HG03095 (cell line): ENCODE results near the gene CTSD.

Experiments used
- ATAC-seq: cut with Tn5 transposase; IDR thresholded peaks from one replicate; pipeline ENCODE4 v1.9.1; 2021; ENCODE audit warnings: moderate library complexity; ENCODE audit not compliant: unreplicated experiment

The CTSD gene

GRCh38 chr11:1782831-1783724, 19.4 kb upstream of the CTSD start:
- ATAC-seq, result no peak

DNA sequence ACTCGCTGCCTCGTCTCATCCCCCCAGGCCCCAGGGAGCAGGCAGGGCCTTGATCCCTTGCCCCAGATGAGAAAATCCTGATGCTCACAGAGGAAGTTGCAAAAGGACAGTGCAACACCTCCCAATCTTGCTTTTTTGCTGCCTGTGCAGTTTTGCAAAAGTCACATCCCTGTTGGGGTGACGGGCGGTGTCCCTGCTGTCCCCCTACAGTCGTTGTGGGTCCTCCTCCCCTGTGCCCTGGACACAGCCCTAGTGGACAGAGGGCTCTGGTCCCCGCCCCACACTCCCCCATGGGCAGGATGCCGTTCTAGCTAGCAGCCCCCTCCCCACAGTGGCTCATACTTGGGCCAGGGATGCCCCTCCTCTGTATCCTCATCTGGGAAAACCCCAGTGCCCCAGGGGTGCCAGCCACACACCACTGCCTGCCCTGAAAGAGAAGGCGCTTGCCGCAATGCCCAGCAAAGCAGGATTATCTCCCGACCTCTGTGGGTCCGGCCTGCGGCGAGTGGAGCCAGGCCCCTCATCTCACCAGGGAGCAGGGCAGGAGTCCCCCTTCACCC, 18.4 kb upstream of the CTSD start:
- ATAC-seq, result no peak

DNA sequence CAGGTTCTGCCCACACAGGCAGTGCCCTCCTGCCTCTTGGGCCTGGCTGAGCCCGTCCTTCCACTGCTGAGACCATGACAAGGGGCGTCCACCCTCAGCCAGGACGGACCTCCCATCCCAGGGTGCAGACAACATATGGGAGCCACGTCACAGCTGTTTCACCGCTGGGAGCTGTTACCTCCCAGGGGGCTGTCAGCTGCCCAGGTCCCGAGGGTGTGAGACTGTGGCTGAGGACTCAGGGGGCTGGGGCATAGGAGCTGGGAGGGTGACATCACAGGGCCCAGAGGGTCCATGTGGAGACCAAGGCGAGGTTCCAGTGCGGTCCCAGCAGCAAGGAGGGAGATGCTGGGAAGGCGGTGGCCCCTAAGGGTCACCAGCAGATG, 17.9 kb upstream of the CTSD start:
- ATAC-seq, result no peak

GRCh38 chr11:1780700-1781592, 17.2 kb upstream of the CTSD start:
- no peak for ATAC-seq

DNA sequence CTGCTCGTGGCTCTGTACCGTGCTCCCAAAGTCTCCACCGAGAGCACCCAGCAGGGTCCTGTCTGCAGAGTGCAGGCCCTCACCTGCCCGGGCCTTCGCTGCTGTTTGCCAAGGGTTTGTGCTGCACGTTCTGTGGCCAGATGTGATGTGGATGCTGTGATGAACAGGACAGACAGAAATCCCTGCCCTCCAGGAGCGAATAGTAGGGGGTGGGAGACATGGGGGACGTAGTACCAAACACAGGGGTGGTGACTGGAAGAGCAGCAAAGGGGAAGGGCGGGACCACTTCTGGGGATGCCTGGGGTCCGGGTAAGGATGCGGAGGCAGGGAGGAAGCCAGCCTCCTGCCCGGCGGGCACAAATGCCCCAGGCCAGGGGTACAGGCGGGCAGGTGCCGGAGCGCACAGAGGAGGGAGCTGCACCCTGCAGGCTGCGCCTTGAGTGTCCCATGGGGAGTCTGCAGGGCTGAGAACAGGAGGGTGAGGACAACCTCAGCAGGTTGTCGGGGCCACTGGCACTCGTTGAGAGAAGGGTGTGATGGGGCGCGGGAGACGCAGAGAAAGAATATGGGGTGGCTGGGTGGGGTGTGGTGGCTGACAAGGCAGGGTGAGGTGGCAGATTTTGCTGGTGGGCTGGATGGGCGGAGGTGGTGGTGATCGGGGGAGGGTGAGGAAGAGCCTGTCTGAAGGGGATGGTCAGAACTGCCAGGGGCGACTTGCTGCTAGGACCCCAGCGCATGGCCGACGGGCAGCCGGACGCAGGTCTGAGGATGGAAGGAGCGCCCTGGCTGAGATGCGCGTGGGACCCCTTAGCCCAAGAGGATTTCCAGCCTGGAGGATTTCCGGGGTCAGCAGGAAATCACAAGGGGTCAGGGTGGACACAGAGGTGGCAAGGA, 16.3 kb upstream of the CTSD start:
- ATAC-seq, result no peak

DNA sequence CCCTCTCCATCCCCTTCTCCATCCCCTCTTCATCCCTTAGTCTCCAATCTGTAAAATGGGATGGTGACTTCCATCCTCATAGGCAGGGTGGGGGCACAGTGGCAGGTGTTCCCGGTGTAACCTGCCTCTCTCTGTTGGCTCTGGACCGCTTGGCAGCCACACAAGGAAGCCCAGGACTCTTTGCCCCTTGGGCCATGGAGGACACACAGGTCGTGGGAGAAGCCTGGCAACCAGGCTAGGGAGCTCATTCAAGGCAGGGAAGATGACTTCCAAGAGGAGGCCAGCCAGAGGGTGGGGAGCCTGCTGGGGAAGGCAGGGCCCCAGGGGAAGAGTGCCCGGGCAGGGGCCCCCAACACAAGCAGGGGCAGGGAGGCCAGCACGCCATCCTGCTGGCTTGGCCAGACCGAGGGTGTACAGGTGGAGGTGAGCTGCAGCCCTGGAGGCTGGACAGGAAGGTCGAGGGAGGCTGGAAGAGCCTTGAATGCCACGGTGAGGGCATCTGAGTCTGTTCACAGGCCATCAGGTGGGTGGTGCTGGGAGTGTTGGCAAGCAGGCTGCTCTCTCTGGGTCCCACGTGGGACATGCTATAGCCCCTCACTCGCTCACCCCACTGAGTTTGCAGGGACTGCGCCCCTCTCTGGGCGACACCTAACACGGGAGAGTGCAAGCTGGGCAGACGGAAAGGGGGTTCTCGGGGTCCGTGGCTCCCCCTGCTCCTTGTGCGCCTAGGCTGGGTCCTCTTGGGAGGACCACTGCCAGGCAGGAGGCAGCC, 15.5 kb upstream of the CTSD start:
- no peak for ATAC-seq

GRCh38 chr11:1778141-1778911, 14.6 kb upstream of the CTSD start:
- ATAC-seq, result no peak

- ATAC-seq, result no peak
These were observed 14.0 kb upstream of the CTSD start for GRCh38 chr11:1777737-1778136.

GRCh38 chr11:1776944-1777715, 13.4 kb upstream of the CTSD start:
- ATAC-seq, result no peak

- ATAC-seq, result no peak
These were observed 12.7 kb upstream of the CTSD start for GRCh38 chr11:1776331-1776851.

DNA sequence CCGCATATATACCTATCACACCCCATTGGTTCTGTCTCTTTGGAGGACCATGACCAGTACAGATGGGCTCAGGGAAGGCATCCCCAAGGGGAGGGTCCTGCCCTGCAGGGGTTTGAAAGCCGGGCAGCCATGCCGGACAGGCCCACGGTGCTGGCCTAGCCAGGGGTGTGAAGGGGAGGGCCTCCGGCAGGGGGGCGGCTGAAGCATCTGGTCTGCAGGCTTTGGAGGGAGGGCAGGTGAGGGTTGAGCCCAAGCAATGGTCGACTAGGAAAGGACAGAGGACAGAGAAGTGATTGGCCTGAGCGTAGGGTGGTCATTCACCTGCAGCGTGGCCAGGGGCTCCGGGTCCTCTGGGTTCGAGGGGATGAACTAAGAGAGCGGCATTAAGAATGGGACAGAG, 11.2 kb upstream of the CTSD start:
- ATAC-seq, result no peak

GRCh38 chr11:1773994-1774550, 10.3 kb upstream of the CTSD start:
- ATAC-seq, result no peak

DNA sequence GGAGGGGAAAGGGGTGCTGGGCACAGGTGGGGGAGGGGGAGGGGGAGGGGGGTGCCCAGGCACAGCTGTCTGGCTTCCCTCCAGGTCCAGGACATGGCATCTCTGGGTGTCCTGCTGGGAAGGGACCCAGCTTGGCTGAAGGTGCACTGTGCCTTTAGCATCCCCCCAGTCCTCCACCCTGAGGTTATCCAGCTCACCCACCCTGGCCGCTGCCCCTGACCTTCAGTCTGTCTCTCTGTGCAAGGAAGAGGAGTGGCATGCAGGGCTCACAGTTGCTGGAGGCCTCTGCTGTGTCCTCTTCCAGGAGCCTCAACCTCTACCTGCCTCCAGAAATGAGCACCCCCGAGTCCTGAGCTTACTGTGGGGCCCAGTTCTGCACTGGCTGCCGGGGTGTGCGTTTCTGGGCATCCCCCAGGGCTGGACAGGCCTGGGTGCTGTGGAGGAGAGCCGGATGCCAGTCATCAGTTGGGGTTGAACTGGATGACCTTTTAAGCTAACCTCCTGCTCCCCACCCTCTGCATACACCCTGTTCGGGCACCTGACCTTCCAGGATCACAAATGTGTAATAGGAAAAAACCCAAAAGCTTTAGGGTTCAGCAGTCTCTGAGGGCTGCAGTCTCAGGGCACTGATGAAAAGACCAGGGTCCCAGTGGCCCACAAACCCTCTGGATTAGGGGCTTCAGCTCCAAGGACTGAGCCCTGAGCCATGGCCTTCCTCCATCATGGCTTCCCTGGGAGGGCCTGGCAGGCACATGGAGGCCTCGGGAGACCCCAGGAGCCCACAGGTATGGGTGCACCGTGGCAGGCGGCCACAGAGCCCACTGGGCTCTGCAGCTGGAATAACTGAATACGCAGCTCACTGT, 9.6 kb upstream of the CTSD start:
- ATAC-seq, result no peak

DNA sequence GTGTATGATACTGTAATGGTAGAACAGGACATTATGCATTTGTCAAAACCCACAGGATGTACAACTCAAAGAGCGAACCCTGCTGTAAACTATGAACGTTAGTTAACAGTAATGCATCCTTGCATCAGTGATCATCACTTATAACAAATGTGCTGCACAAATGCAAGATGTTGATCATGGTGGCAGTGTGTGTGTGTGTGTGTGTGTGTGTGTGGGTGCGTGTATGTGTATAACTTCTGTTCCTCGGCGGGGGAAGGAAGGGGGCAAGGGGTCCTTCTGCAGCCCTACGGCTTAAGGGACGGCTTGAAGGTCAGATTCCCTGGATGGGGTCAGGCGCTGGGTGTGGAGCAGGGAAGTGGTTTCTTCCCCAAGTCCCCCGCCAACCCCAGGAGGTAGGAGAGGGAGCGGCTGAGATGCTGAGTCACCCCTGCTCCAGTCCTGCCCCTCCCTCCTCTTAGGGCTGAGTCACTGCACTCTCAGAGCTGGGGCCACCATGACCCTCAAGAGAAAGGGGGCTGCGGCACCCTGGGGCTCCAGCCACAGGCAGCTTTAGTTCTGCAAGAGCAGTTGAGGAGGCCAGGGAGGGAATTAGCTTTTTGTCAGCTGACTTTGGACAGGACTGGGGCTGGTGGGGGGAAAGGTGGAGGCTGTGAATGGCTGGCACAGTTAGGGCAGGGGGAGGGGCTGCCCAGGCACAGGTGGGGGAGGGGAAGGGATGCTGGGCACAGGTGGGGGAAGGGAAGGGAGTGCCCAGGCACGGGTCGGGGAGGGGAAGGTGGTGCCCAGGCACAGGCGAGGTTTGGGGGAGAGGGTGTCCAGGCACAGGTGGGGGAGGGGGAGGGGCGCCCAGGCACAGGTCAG, 8.8 kb upstream of the CTSD start:
- no peak for ATAC-seq

DNA sequence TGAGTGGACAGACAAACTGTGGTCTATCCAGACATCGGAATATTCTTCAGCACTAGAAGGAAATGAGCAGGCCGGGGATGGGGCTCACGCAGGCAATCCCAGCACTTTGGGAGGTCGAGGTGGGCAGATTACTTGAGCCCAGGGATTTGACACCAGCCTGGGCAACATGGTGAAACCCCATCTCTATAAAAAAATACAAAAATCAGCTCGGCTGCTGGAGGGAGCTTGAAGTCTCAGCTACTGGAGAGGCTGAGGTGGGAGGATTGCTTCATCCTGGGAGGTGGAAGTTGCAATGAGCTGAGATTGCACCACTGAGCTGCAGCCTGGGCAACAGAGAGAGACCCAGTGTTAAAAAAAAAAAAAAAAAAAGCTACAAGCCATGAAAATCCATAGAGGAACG, 8.0 kb upstream of the CTSD start:
- no peak for ATAC-seq

DNA sequence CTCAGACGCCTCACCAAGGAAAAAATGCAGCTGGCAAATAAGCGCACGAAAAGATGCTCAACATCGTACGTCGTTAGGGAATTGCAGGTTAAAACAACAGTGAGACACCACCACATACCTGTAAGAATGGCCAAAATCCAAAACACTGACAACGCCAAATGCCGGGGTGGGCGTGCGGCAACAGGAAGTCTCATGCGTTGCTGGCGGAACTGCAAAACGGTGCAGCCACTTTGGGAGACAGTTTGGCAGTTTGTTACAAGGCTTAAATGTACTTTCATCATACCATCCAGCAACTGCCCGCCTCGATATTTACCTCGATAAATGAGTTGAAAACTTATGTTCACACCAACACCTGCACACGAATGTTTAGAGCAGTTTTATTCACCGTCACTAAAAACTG, 7.5 kb upstream of the CTSD start:
- no peak for ATAC-seq
